ENCODE data around the gene ACADSB. TPM values are rescaled to one million over a fixed set of nuclear protein-coding genes. Genes with fewer than 3 reads are reported as not detected.

Gene ACADSB
- polyA plus RNA-seq, 1 experiment: 16.1 TPM

DNA sequence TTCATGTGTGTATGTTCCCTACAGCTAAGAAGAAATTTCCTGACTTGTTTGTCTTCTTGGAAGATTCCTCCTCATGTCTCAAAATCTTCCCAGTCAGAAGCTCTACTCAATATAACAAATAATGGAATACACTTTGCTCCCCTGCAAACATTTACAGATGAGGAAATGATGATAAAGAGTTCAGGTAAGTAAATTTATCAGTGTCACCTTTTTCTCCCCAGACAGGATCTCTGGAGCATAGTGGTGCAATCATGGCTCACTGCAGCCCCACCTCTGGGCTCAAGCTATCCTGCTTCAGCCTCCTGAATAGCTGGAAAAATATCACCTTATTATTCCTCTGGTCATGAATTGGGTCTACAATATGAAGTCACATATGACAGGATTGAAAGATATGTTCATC is 25.5 kb downstream of the ACADSB start:
- CTCF ChIA-PET: interaction anchor here (1.6 kb wide), 1 partner anchor 9 kb away, joined by 6 read pairs; no protein-coding TSS in a partner anchor

DNA sequence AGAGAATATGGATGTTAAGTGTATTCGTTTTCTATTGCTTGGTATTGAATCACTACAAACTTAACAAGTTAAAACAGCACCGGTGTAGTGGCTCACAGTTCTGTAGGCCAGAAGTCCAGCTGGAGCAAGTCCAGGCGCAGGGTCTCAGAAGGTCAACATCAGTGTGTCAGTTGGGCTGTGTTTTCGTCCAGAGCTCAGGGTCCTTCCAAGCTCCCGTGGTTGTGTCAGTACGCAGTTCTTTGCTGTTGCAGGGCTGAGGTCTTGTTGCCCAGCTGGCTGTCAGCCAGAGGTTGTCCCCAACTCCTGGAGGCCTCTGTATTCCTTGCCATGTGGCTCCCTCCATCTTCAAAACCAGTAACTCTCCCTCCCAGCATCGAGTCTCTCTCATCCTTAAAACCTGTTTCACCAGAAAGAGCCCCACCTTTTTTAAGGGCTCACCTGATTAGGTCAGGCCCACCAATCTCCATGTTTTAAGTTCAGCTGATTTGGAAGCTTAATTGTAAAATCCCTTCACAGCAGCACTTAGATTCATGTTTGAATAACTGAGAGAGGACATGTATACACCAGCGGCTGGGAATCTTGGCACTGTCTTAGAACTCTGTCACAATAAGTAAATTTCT is 26.8 kb downstream of the ACADSB start:
- no peak for DNase-seq (ENCODE audit: low read depth, low spot score)
- H3K4me3 ChIP-seq (ENCODE audit: low read depth, low read length): no peak overlapping the region
- no peak overlapping the region for H3K27ac ChIP-seq (ENCODE audit: low read depth, low read length)
- TF ChIP-seq, protein P1, sequence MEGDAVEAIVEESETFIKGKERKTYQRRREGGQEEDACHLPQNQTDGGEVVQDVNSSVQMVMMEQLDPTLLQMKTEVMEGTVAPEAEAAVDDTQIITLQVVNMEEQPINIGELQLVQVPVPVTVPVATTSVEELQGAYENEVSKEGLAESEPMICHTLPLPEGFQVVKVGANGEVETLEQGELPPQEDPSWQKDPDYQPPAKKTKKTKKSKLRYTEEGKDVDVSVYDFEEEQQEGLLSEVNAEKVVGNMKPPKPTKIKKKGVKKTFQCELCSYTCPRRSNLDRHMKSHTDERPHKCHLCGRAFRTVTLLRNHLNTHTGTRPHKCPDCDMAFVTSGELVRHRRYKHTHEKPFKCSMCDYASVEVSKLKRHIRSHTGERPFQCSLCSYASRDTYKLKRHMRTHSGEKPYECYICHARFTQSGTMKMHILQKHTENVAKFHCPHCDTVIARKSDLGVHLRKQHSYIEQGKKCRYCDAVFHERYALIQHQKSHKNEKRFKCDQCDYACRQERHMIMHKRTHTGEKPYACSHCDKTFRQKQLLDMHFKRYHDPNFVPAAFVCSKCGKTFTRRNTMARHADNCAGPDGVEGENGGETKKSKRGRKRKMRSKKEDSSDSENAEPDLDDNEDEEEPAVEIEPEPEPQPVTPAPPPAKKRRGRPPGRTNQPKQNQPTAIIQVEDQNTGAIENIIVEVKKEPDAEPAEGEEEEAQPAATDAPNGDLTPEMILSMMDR (IDR thresholded peaks at IDR 0.05; ENCODE audit: low read depth, low read length): no peak
- ChIA-PET POLR2A (no interaction called here), CTCF (no interaction called here)
- H3K27me3 ChIP-seq (ENCODE audit: control insufficient read depth, insufficient read depth, low read length): no peaks in the 10 kb centered on the region
- H3K9me3 ChIP-seq (ENCODE audit: control insufficient read depth, insufficient read depth, low read length): no peaks in the 10 kb centered on the region

More for the DNA sequence above, 25.5 kb downstream of the ACADSB start:
- DNase-seq (ENCODE audit: low read depth, low spot score): no peak
- TF ChIP-seq, protein P1 (IDR thresholded peaks at IDR 0.05; ENCODE audit: low read depth, low read length): no peak
- Histone ChIP-seq H3K27me3 (ENCODE audit: control insufficient read depth, insufficient read depth, low read length) (no peaks in the 10 kb centered on the region), H3K4me3 (ENCODE audit: low read depth, low read length) (no peak overlapping the region), H3K27ac (ENCODE audit: low read depth, low read length) (no peak overlapping the region), H3K9me3 (ENCODE audit: control insufficient read depth, insufficient read depth, low read length) (no peaks in the 10 kb centered on the region)
- POLR2A ChIA-PET: no interaction called here

DNA sequence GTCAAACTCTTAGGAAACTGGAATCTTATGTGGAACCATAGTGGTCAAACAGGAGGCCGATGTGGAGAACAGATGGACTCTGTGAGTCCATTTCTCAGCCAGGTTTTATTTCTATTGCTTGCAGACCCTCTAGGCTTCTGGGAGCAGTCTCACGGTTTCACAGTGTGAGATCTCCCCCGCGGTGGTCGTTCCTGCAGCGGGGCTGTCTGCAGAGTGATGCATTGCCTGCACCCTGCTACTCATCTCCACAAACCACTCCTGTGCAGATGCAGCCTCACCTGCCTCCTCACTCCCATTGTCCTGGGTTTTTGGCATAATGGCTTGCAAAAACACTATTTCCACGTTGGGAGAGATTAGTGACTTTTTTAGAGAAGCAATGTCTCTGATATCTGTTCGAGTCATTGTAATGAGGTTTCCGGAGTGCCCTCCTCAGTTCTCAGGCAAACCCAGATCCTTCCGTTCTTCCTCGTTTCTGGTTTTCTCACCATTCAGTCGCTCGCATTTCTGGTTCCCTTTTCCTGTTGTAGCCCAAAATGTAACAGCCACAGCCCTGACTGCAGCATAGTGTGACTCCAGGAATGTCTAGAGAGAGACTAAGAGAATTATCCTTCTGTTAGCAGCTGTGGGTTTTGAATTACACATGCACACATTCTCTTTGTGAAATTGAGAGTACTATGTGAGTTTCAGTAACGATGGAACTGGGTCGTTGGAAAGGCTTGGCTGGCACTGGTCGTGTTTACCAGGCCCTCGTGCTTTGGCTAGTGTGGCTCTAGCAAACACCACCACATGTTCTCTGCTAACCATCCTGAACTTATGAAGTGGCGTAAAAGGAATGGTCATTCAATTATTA is 30.2 kb downstream of the ACADSB start:
- ChIA-PET POLR2A (no interaction called here), CTCF (interaction anchor here (1.8 kb wide), 1 partner anchor 519 kb away, joined by 5 read pairs; no protein-coding TSS in a partner anchor)
- no peaks in the 10 kb centered on the region for H3K27me3 ChIP-seq (ENCODE audit: control insufficient read depth, insufficient read depth, low read length)
- no peak for DNase-seq (ENCODE audit: low read depth, low spot score)
- no peak overlapping the region for H3K4me3 ChIP-seq (ENCODE audit: low read depth, low read length)
- no peaks in the 10 kb centered on the region for H3K9me3 ChIP-seq (ENCODE audit: control insufficient read depth, insufficient read depth, low read length)
- no peak overlapping the region for H3K27ac ChIP-seq (ENCODE audit: low read depth, low read length)
- TF ChIP-seq, protein P1 (IDR thresholded peaks at IDR 0.05; ENCODE audit: low read depth, low read length): no peak

- Histone ChIP-seq H3K27ac (ENCODE audit: low read depth, low read length) (no peak overlapping the region), H3K4me3 (ENCODE audit: low read depth, low read length) (no peak overlapping the region), H3K9me3 (ENCODE audit: control insufficient read depth, insufficient read depth, low read length) (no peaks in the 10 kb centered on the region), H3K27me3 (ENCODE audit: control insufficient read depth, insufficient read depth, low read length) (no peaks in the 10 kb centered on the region)
- TF ChIP-seq, protein P1 (IDR thresholded peaks at IDR 0.05; ENCODE audit: low read depth, low read length): no peak
- ChIA-PET POLR2A (no interaction called here), CTCF (interaction anchor here (1.4 to 1.8 kb wide), 2 partner anchors 519 to 927 kb away, joined by 3 to 5 read pairs; no protein-coding TSS in a partner anchor)
- DNase-seq (ENCODE audit: low read depth, low spot score): no peak
Measured at GRCh38 chr10:123039632-123039930, 30.8 kb downstream of the ACADSB start.
